Hepatocyte (in vitro differentiated cells): ENCODE measurements around the gene SIN3A. TPM values are rescaled to one million over a fixed set of nuclear protein-coding genes. Genes with fewer than 3 reads are reported as not detected.

ENCODE experiments used
- DNase-seq: peaks from one replicate; pipeline ENCODE4 v3.0.0-alpha.2; 2016; ENCODE audit warnings: low spot score
- H2AFZ ChIP-seq: fragments of 200-600 bp; sonication (generic); 2 replicates; pipeline ENCODE4 v1.6.0; 2016; ENCODE audit warnings: antibody characterized with exemption, mild to moderate bottlenecking
- H3K27ac ChIP-seq: fragments of 200-600 bp; sonication (generic); 2 replicates; pipeline ENCODE4 v1.5.1; 2016; ENCODE audit warnings: mild to moderate bottlenecking
- H3K27me3 ChIP-seq: fragments of 200-600 bp; sonication (generic); 2 replicates; pipeline ENCODE4 v1.6.1; 2016
- H3K36me3 ChIP-seq: fragments of 200-600 bp; sonication (generic); replicated peaks from 2 replicates; pipeline ENCODE4 v1.5.1; 2016; ENCODE audit warnings: low read depth; ENCODE audit not compliant: insufficient read depth
- H3K4me1 ChIP-seq: fragments of 200-600 bp; sonication (generic); 2 replicates; pipeline ENCODE4 v1.5.1; 2016; ENCODE audit warnings: mild to moderate bottlenecking, moderate library complexity; ENCODE audit not compliant: insufficient read depth
- H3K4me2 ChIP-seq: fragments of 200-600 bp; sonication (generic); 2 replicates; pipeline ENCODE4 v1.6.0; 2016
- H3K4me3 ChIP-seq: fragments of 200-600 bp; sonication (generic); 2 replicates; pipeline ENCODE4 v1.5.1; 2016; ENCODE audit warnings: mild to moderate bottlenecking
- H3K79me2 ChIP-seq: fragments of 200-600 bp; sonication (generic); 2 replicates; pipeline ENCODE4 v1.6.0; 2017; ENCODE audit warnings: mild to moderate bottlenecking
- H3K9me2 ChIP-seq: fragments of 200-600 bp; sonication (generic); replicated peaks from 2 replicates; pipeline ENCODE4 v1.6.0; 2017; ENCODE audit warnings: mild to moderate bottlenecking; ENCODE audit not compliant: insufficient read depth
- H3K9me3 ChIP-seq: fragments of 200-600 bp; sonication (generic); 2 replicates; pipeline ENCODE4 v1.5.1; 2016; ENCODE audit warnings: low read depth, mild to moderate bottlenecking
- H4K20me1 ChIP-seq: fragments of 200-600 bp; sonication (generic); 2 replicates; pipeline ENCODE4 v1.6.0; 2016; ENCODE audit warnings: mild to moderate bottlenecking; ENCODE audit not compliant: insufficient read depth, poor library complexity, severe bottlenecking
- CTCF ChIP-seq: fragments of 200-600 bp; sonication (generic); IDR thresholded peaks from 2 replicates; pipeline ENCODE4 v1.5.1; 2016; ENCODE audit warnings: antibody characterized with exemption, mild to moderate bottlenecking; ENCODE audit not compliant: poor library complexity
- EZH2 ChIP-seq: fragments of 200-600 bp; sonication (generic); IDR thresholded peaks from 2 replicates; pipeline ENCODE4 v1.6.1; 2016; ENCODE audit warnings: antibody characterized with exemption, mild to moderate bottlenecking, borderline replicate concordance
- EZH2phosphoT487 ChIP-seq: fragments of 200-600 bp; sonication (generic); IDR thresholded peaks from one replicate; pipeline ENCODE4 v1.6.1; 2018; ENCODE audit warnings: antibody characterized with exemption, mild to moderate bottlenecking, low read depth, moderate library complexity; ENCODE audit not compliant: unreplicated experiment, severe bottlenecking
- WGBS: methylation state at CpG from one replicate; pipeline ENCODE4 v1.1.6; 2016; ENCODE audit warnings: low lambda C conversion rate; ENCODE audit errors: missing lambda C conversion rate; 5-methylcytosine and 5-hydroxymethylcytosine counted together
- polyA plus RNA-seq: library from polyadenylated mRNA; unstranded; fragments of >200 nt; fragmentation: Nextera tagmentation; extraction: Ambion mirVana; gene quantifications from 2 replicates; pipeline ENCODE4 v1.2.1, GENCODE V29; 2016
- total RNA-seq: library from RNA; depleted of rRNA; stranded (reverse); fragments of >200 nt; gene quantifications from 2 replicates; pipeline ENCODE4 v1.2.3, GENCODE V29; 2014

SIN3A gene
- total and polyA plus RNA-seq, 2 experiments from 2014 or later = 16.5 to 28.8 TPM

- Histone ChIP-seq H3K36me3 (no peaks in the 10 kb centered on the region), H3K27me3 (no peaks in the 10 kb centered on the region), H3K79me2 (no peaks in the 10 kb centered on the region), H3K4me2 (no peak overlapping the region), H3K4me1 (no peaks in the 10 kb centered on the region), H3K9me2 (no peaks in the 10 kb centered on the region), H4K20me1 (no peaks in the 10 kb centered on the region), H3K27ac (no peak overlapping the region), H3K9me3 (no peaks in the 10 kb centered on the region), H2AFZ (no peak overlapping the region), H3K4me3 (no peak overlapping the region)
- TF ChIP-seq EZH2 (no peak), CTCF (no peak), EZH2phosphoT487 (no peak)
- WGBS = 99% methylated on average over 10 of the region's 10 CpGs
- no peak for DNase-seq
These were observed 90.0 kb downstream of the SIN3A start for GRCh38 chr15:75361361-75361988.

DNA sequence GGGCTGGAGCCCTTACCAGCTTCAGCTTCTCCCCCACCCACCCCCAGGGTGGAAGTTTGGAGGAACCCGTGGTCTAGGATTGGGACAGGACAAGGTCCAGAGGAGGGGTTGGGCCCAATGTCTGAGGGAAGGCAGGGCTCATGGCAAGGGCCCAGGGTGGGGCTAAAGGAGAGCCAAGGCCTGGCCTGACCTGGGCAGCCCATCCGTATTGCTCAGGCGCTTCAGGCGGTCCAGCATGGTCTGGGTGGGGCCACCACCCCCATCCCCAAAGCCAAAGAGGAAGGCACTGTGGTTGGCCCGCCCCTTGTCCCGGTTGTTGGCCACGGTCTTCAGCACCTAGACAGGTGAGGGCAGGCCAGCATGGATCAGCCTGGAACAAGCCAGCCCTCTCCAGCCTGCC, 90.6 kb downstream of the SIN3A start:
- Histone ChIP-seq H3K27me3 (no peaks in the 10 kb centered on the region), H3K4me3 (no peak overlapping the region), H3K79me2 (no peaks in the 10 kb centered on the region), H3K27ac (no peak overlapping the region), H3K9me3 (no peaks in the 10 kb centered on the region), H3K36me3 (no peaks in the 10 kb centered on the region), H3K4me2 (no peak overlapping the region), H4K20me1 (no peaks in the 10 kb centered on the region), H3K9me2 (no peaks in the 10 kb centered on the region), H2AFZ (no peak overlapping the region), H3K4me1 (no peaks in the 10 kb centered on the region)
- TF ChIP-seq CTCF = no peak
- TF ChIP-seq EZH2phosphoT487 = no peak
- TF ChIP-seq EZH2 = no peak
- 92% methylated on average over 4 of the region's 7 CpGs for WGBS
- no peak for DNase-seq

DNA sequence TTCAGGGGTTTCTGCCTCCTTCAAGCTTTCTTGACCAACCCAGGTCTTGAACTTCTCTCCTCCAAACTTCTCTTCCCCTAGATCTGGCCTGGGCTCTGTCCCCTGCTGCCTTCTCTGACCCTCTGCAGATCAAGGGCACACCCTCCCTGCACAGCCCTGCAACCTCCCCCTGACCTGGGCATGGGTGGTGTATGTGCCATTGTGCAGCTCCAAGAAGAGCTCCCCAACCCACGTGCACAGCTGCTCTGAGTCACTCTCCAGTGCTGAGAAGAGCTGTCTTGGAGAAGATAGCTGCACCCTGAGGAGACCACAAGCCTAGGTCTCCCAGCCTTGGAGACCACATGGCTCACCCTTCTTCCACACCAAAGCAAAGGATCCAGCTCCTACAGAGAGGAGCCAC, 91.1 kb downstream of the SIN3A start:
- TF ChIP-seq CTCF (no peak), EZH2 (no peak), EZH2phosphoT487 (no peak)
- 63% methylated on average over 1 of the region's 1 CpG for WGBS
- no peaks in the 10 kb centered on the region for H3K9me3 ChIP-seq
- H3K9me2 ChIP-seq = no peaks in the 10 kb centered on the region
- no peak overlapping the region for H3K4me3 ChIP-seq
- no peaks in the 10 kb centered on the region for H4K20me1 ChIP-seq
- H3K4me2 ChIP-seq = no peak overlapping the region
- no peaks in the 10 kb centered on the region for H3K36me3 ChIP-seq
- no peak overlapping the region for H3K27ac ChIP-seq
- no peak overlapping the region for H2AFZ ChIP-seq
- H3K4me1 ChIP-seq = no peaks in the 10 kb centered on the region
- DNase-seq = no peak
- H3K27me3 ChIP-seq = no peaks in the 10 kb centered on the region
- H3K79me2 ChIP-seq = no peaks in the 10 kb centered on the region
